NCI-H446 treated with DMSO at 0.1 percent for 48 hours (cell line): ENCODE data around the gene P3H3.
"Not testable (repeated sequence)": the region's sequence is repeated elsewhere in the genome, so short reads cannot be mapped to it uniquely, and the experiment has no call there.

Source experiments
- DNase-seq: peaks from one replicate; lab custom pipeline; 2025; lab: John Stamatoyannopoulos, UW

The P3H3 gene

DNA sequence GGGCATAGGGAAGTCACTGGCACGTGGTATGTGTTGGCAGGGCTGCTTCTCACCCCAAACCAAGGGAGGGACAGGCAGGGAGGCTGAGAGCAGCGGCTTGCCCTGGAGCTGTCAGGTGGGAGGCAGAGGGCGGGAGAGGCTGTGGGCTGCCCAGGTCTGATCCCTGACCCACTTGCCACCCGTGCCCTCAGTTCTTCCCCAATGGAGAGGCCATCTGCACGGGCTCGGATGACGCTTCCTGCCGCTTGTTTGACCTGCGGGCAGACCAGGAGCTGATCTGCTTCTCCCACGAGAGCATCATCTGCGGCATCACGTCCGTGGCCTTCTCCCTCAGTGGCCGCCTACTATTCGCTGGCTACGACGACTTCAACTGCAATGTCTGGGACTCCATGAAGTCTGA is 17.2 kb downstream of the P3H3 start:
- no peak for DNase-seq

DNA sequence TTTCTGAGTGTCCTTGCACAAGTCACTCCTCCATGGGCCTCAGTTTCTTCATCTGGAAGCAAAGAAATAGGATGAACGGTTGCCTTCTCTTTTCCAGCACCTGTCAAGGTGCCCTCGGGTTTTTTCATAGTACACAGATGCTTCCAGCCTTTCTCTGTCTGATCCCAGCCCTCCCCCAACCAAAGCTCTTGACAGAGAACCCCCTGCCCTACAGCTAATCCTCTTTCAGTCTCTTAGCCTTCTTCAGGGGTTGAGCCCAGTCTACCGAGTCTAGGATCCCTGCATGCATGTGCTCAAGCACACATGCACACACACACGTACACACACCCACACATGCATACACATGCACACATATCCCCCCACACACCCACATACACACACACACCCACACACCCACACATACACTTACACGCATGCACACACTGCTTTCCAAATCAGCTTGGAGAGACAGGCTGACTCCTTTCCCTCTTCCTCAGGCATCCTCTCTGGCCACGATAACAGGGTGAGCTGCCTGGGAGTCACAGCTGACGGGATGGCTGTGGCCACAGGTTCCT is 18.2 kb downstream of the P3H3 start:
- no peak for DNase-seq

DNA sequence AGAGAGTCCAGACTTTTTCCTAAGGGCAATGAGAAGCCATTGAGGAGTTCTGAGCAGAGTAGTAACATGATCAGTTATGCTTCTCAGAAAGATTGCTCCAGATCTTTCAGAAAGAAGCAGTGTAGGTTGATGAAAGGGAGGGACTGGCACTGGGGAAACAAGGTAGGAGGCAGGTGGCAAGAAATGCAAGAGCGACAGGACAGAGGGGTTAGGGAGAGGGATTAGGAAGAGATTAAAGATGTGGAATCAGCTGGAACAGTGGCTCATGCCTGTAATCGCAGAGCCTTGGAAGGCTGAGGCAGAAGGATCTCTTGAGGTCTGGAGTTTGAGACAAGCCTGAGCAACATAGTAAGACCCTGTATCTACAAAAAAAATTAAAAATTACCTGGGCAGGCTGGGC is 19.5 kb downstream of the P3H3 start:
- no peak for DNase-seq

DNA sequence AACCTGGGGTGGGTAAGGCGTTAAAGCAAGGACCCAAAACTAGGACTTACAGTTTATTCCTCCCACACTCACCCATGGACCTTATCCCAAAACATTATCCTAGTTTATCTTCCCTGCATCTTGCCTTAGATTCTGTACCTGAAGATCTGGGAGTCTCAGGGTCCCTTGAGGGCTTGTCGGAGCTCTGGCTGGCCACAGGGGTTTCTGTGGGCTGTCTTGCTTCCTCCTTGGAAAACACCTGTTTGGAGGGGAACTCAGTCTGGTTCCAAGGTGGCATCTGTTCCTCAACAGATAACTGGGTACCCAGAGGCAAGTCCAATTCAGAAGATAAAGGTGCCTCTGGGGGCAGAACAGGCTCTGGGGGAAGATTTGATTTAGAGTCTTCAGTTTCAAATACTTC is 21.2 kb downstream of the P3H3 start:
- DNase-seq, result no peak

DNA sequence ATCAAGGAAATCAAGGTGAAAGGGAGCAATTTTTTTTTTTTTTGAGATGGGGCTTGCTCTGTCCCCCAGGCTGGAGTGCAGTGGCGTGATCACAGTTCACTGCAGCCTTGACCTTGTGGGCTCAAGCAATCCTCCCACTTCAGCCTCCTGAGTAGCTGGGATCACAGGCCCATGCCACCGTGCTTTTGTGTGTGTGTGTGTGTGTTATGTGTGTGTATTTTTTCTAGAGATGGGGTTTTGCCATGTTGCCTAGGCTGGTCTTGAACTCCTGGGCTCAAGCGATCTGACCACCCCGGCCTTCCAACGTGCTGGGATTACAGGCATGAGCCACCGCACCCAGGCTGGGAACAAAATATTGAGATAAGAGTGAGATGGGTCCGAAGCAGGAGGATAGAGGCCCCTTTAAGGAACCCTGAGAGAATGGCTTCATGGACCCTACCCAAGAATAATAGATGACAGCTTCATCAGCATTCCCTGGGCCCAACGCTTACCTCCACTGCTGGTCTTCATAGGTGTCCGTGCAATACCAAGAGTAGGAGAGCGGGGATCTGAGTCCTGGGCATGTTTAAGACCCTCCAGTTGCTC is 21.9 kb downstream of the P3H3 start:
- DNase-seq, result no peak

DNA sequence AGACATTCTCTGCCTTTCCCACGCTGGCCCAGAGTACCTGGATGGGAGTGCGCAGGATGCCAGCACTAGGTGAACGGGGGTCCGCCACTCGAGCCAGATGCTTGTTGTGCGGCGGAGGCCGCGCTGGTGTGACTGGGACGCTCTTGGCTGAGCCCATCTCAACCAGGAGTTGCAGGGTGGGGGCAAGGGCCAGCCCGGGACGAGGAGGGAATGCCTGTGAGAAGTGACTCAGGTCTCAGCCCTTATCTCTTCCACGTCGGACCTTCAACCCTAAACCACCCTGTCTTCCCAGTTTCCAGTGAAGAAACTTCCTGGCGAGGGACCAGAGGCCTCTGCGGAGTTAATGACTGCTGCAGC is 22.6 kb downstream of the P3H3 start:
- no peak for DNase-seq

DNA sequence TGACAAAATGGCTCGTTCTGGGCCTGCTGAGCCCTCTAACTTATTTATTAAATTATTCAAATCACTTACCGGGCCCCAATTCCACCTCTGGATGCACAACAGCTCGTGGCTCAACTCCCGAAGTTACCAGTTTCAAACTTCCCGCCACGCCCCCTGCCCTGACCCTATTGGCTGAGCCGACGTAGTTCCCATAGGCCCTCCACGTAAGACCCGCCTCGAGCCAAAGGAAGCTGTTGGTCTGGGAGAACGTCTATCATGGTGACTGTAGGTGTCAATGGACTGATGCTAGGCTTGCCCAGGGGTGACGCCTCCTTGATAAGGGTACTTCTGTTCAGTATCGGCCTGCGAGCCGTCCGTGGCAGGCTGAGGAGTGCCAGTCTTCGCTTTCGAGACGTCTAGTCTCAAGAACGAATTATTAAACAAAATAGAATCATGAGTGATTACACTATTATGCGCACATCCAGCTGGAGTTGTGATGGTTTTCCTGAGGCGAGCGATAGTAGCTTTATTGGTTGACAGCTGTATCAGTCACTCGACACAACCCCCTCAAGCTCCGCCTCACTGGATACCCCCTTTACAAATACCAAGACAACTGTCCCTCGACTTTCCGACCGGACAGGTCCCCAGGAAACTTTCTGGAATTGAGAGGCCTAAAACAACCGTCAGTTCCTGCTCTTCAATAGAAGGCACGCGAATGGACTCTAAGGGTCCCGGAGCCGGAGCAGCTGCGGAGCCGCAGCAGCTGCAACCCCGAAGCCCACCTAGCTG is 23.1 kb downstream of the P3H3 start, which contains the start of gene CDCA3:
TSS of gene CDCA3 (minus strand) at position 134 of the 768 bp plus-strand sequence. CDS start 334 bp downstream, outside the sequence.
- peak; percentile 97 for DNase-seq

DNA sequence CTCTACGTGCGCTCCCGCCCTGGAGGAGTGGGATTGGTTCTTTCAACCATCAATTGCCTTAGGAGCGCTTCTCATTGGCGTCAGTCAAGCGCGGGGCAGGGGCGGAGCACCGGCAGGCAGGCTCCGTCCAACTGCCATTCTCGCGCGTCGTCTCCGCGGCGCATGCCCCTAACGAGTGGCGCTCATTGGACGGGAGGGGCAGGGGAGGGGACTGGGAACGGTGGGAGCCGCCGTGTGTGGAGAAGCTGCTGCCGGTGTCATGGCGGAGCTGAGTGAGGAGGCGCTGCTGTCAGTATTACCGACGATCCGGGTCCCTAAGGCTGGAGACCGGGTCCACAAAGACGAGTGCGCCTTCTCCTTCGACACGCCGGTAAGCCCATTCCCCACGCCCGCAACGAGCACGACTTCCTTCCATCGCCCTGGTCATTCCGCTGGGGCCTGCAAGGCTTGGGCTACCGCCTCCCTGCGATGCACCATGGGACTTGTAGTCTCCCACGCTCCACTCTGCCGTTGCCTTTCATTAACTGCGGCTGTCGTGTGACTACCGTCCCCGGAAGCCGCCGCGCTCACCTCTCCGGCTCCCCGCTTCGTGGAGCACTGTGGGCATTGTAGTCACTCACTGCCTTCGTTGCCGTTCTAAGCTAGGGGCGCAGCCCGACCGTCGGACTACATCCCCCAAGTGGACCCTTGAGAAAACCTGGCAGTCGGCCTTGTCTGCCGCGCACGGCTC is 23.9 kb downstream of the P3H3 start, which contains the start of gene USP5:
TSS of gene USP5 (plus strand) at position 230 of the 730 bp plus-strand sequence. CDS start at position 260, 30 bp downstream.
- peak; percentile 99 for DNase-seq

DNA sequence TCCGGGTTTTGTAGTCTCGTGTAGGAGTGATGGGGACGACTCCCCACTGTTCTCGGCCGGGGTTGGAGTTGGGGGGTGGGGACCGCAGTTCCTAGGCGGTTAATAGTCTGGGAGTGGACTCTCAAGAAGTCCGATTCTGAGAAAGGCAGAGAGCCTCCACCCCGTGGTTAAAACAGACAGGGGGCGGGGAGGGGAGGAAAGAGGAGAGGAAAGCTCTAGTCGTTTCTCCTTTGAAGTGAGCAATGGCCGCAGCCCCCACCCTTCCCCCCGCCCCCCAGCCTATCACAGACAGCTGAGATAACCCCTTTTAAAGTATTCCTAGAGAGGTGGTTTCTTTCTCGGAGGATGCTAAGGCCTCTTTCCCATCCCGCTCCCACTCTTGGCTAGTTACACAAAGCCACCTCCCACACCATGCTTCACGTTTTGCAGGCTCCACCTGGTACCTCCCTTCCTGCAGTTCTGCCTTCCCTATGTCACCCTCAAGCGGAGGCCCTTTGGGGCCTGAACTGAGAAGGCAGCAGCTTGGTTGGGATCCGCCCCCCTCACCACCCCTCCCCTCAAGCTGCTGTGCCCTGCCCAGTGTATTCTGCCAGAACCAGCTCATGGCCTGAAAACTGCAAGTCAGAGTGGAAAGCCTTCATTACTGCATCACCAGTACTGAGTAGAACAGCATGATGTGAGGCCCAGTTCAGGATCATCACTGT is 24.6 kb downstream of the P3H3 start:
- DNase-seq, result peak; percentile 66

DNA sequence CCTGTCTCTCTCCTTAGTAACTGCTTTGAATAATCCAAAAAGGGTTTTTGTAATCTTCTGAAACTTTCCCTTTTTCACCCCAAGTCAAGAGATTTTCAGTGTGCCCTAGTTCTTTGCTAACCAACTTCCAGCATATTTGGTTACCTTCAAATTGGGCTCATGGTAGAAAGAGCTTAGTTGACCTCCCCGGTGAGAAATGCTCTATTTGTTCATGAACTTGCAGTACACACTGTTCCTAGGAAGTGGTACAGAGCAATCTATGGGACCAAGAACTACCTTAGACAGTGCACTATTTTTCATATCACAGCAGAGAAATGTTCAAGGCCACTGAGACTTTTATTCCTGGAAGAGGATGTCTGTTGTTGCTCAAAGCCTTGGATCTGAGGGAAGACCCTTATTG is 25.4 kb downstream of the P3H3 start:
- DNase-seq, result no peak

DNA sequence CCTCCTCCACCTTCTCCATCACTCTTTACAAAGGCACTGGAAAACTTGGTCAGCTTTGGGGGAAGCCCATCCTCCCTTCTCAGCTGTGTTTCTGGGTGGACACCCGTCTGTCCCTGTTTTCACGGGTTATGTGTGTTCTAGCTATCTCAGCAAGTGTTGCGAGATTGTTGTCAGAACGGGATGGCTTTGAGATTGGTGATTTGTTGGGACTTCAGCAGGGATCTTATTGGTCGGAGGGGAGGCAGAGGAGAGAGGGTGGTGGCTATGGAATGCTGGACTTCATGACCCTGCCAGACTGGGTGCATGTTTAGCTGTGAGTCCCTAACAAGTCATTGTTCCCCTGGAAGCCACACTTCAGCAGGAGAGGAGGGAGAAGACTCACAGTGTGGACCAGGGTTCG is 25.8 kb downstream of the P3H3 start:
- DNase-seq, result no peak

DNA sequence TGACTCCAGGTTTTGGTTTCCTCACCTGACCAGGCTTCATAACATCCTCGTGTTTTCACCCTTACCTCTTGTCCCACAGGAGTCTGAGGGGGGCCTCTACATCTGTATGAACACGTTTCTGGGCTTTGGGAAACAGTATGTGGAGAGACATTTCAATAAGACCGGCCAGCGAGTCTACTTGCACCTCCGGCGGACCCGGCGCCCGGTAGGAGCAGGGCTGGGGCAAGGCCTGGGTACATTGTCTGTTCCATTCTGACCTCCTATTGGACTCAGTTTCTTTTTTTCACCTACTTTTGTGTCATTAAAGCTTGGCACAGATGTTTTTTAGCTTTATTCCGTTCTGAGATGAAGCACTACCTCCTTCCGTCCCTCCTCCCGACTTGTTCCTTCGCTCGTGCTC is 27.1 kb downstream of the P3H3 start:
- DNase-seq, result no peak

DNA sequence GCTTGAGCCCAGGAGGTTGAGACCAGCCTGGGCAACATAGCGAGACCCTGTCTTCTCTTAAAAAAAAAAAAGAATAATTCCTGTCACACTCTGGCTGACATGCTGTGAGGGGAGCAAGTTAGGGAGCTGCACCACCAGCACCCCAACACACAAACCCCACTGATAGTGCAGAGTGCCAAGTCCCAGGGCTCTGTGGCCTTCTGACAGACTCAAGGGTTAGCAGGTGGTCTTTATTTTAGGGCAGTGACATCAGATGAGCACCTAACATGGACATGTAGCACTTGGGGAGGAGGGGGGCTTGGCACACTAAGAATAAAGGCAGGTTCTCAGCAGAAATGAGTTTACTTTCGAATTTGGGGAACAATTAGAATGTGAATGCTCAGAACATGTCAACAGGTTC is 30.6 kb downstream of the P3H3 start:
- DNase-seq, result no peak

DNA sequence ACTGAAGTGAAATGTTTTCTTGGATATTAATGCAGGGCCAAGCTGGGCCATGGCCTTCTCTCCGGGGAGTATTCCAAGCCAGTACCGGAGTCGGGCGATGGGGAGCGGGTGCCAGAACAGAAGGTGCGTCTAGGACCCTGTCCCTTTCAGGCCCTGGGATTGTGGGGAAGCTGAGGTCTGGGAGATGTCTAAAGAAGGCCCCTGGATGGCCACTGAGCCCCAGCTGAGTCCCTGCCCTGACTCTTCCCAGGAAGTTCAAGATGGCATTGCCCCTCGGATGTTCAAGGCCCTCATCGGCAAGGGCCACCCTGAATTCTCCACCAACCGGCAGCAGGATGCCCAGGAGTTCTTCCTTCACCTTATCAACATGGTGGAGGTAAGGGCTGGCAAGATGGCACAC is 31.9 kb downstream of the P3H3 start:
- DNase-seq, result no peak

DNA sequence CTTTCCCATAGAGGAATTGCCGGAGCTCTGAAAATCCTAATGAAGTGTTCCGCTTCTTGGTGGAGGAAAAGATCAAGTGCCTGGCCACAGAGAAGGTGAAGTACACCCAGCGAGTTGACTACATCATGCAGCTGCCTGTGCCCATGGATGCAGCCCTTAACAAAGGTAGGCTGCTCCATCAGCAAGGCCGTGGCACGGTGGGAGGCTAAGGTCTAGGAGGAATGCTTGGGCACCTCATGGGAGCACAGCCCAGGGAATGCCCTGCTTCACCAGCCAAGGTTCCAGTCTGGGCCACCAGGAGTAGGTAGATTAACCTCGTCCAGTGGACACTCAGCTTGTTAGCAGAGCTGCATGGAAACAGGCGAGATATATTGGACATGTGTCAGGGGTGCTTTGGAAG is 32.7 kb downstream of the P3H3 start:
- no peak for DNase-seq

DNA sequence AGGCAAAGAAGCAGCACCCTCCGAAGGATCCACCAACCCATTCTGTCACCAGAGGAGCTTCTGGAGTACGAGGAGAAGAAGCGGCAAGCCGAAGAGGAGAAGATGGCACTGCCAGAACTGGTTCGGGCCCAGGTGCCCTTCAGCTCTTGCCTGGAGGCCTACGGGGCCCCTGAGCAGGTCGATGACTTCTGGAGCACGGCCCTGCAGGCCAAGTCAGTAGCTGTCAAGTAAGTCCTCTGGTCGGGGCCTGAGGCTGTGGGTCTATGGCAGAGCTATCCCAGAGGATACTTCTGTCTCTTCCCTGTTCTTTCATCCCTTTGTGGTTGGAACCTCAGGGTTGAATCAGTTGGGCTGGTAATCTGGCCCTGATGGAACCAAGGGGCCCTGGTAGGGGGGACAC is 33.2 kb downstream of the P3H3 start:
- DNase-seq, result no peak

DNA sequence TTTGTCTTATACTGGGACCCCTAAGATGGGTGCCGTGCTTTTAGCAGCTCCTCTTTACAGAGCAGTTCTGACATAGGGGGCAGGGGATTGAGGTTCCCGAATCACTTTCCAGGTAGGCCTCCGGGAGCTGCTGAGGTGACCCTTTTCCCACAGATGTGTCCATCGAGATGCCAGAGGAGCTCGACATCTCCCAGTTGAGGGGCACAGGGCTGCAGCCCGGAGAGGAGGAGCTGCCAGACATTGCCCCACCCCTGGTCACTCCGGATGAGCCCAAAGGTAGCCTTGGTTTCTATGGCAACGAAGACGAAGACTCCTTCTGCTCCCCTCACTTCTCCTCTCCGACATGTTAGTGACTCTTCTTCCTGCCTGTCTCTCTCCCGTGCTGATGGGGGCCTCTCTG is 34.8 kb downstream of the P3H3 start:
- no peak for DNase-seq

DNA sequence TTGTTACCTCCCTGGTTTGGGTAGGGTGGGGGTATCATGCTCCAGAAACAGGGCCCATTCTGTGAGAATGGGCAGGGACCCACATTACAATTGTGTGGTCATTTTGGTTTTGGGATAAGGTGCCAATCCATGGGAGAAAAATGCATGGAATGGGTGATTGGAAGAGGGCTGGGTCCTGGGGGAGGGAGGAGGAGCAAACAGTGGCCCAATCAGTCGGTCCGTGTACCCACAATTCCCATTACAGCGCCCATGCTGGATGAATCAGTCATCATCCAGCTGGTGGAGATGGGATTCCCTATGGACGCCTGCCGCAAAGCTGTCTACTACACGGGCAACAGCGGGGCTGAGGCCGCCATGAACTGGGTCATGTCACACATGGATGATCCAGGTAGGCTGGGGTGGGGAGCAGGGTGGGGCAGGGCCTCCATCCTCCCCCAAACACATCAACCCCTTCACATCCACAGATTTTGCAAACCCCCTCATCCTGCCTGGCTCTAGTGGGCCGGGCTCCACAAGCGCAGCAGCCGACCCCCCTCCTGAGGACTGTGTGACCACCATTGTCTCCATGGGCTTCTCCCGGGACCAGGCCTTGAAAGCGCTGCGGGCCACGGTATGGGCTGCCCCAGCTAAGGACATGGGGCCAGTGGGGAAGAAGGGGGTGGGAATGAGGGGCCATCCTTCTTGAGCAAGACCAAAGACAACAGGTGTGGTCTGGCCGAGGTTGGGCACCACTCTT is 35.5 kb downstream of the P3H3 start:
- no peak for DNase-seq

DNA sequence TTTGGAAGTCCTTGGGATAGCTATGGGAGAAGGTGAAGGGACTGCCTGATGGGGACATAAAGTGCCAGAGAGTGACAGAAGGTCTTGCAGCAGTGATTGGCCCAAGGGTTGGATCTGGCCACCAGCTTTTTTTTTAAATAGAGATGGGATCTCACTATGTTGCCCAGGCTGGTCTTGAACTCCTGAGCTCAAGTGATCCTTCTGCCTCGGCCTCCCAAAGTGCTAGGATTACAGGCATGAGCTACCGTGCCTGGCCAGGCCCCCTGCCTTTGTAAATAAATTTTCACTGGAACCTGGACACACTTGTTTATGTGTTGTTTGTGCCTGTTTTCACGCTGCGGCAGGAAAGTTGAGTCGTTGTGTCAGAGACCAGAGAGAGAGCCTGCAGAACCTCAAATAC is 37.1 kb downstream of the P3H3 start:
- DNase-seq, result not testable (repeated sequence)

DNA sequence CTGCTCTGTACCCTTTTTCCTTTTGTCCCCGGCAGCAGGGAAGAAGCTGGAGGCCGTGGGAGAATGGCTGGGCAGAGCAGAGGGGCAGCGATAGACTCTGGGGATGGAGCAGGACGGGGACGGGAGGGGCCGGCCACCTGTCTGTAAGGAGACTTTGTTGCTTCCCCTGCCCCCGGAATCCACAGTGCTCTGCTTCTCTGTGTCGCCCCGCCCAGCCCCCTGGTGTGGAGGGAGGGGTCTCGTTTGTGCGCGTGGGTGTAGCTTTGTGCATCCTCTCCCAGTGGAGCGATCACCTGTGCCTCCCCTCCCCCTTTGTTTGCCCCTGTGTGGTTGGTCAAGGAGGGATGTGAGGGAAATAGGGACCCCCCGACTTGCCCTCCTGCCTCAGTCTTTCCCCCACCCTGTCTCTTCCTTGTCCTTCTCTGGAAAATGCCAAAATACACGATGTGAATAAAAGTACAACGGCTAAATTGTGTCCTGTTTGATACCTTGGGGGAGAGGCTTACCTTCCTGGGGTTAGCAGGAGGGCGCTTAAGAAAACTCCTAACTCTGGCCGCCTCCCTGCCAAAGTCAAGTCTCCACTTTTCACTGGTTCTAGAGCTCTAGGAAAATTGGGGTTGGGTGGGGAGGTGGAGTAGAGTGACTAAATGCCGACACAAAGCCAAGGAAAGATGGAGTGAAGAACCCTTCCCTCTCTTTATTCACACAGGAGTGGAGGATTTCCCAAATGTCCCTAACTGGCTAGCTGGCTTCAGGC is 38.1 kb downstream of the P3H3 start:
- no peak for DNase-seq

DNA sequence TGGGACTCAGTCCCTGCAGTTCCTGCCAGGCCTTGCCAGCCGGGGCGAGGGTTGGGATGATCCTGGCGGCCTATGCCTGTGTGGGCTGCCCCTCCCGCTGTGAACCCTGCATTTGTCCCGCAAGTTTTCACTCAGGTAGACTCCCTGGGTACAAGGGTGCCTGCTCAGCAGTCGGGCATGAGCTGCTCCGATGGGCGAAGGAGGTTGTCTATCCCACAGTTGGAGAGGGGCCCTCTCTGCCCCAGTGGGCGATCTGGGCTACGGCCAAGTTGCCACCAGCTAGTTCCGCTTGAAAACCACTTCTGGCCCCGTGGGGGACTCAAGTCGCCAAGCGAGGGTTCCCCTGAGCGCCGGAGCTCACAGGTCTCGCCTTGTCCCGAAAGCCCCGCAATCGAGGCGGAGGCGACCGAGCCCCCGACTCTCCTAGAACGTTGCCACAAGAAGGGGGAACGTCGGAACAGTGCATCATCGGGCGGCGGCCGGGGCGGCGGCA is 38.8 kb downstream of the P3H3 start:
- DNase-seq, result no peak
